M059J (cell line): ENCODE measurements around the gene SPSB4. TPM values are rescaled to one million over a fixed set of nuclear protein-coding genes. Genes with fewer than 3 reads are reported as not detected.
"Not testable (repeated sequence)": the region's sequence is repeated elsewhere in the genome, so short reads cannot be mapped to it uniquely, and the experiment has no call there.

Source experiments
- DNase-seq: peaks from one replicate; pipeline ENCODE4 v3.0.0-alpha.2; 2012; ENCODE audit warnings: low read depth
- total RNA-seq: library from RNA; depleted of rRNA; stranded (reverse); fragments of >200 nt; shearing (Covaris generic); gene quantifications from 2 replicates; pipeline ENCODE4 v1.2.3, GENCODE V29; 2014

The SPSB4 gene
- total RNA-seq, 1 experiment from 2014 or later = 0.02 TPM

- DNase-seq = peak; percentile 66
These were observed 43.8 kb downstream of the SPSB4 start for GRCh38 chr3:141094790-141095545.

- no peak for DNase-seq
These were observed 44.4 kb downstream of the SPSB4 start for GRCh38 chr3:141095546-141095937.

GRCh38 chr3:141096164-141096563, 45.0 kb downstream of the SPSB4 start:
- DNase-seq = no peak

- no peak for DNase-seq
These were observed 45.8 kb downstream of the SPSB4 start for GRCh38 chr3:141096981-141097380.

GRCh38 chr3:141100112-141100511, 49.0 kb downstream of the SPSB4 start:
- no peak for DNase-seq

- no peak for DNase-seq
These were observed 49.6 kb downstream of the SPSB4 start for GRCh38 chr3:141100531-141101320.

GRCh38 chr3:141102372-141102771, 51.2 kb downstream of the SPSB4 start:
- DNase-seq = no peak

- DNase-seq = no peak
These were observed 51.9 kb downstream of the SPSB4 start for GRCh38 chr3:141103067-141103466.

GRCh38 chr3:141103503-141103902, 52.4 kb downstream of the SPSB4 start:
- DNase-seq = no peak

GRCh38 chr3:141104151-141104821, 53.1 kb downstream of the SPSB4 start:
- DNase-seq = no peak

- peak; percentile 79 for DNase-seq
These were observed 54.9 kb downstream of the SPSB4 start for GRCh38 chr3:141105828-141106628.

GRCh38 chr3:141106842-141107241, 55.7 kb downstream of the SPSB4 start:
- DNase-seq = no peak

- no peak for DNase-seq
These were observed 56.9 kb downstream of the SPSB4 start for GRCh38 chr3:141108039-141108438.

- DNase-seq = no peak
These were observed 58.6 kb downstream of the SPSB4 start for GRCh38 chr3:141109751-141110150.

GRCh38 chr3:141110322-141110721, 59.2 kb downstream of the SPSB4 start:
- no peak for DNase-seq

GRCh38 chr3:141111364-141112155, 60.4 kb downstream of the SPSB4 start:
- no peak for DNase-seq

GRCh38 chr3:141112686-141113297, 61.6 kb downstream of the SPSB4 start:
- DNase-seq = no peak

- not testable (repeated sequence) for DNase-seq
These were observed 62.5 kb downstream of the SPSB4 start for GRCh38 chr3:141113680-141114079.

GRCh38 chr3:141114179-141114745, 63.1 kb downstream of the SPSB4 start:
- no peak for DNase-seq

GRCh38 chr3:141114816-141115460, 63.8 kb downstream of the SPSB4 start:
- DNase-seq = no peak
